Urinary bladder (tissue), 4 donors: Measurements from ENCODE around the gene FBXL17. TPM values are rescaled to one million over a fixed set of nuclear protein-coding genes. Genes with fewer than 3 reads are reported as not detected.

ENCODE experiments used
- DNase-seq: peaks from one replicate; pipeline ENCODE4 v3.0.0-alpha.2; 2015; ENCODE audit errors: extremely low spot score
- H3K27ac ChIP-seq: one replicate; pipeline ENCODE4 v1.5.1; 2013; ENCODE audit warnings: low read depth, mild to moderate bottlenecking, moderate library complexity
- H3K36me3 ChIP-seq: one replicate; pipeline ENCODE4 v1.6.1; 2013; ENCODE audit warnings: mild to moderate bottlenecking, moderate library complexity; ENCODE audit not compliant: insufficient read depth
- H3K4me1 ChIP-seq: one replicate; pipeline ENCODE4 v1.6.1; 2013; ENCODE audit warnings: mild to moderate bottlenecking, moderate library complexity; ENCODE audit not compliant: insufficient read depth
- H3K4me3 ChIP-seq: one replicate; pipeline ENCODE4 v1.5.1; 2013; ENCODE audit warnings: low read depth, low read length
- WGBS: extraction: QIAGEN DNeasy Blood & Tissue Kit; methylation state at CpG from one replicate; pipeline ENCODE4 v1.1.7; 2013; 5-methylcytosine and 5-hydroxymethylcytosine counted together
- polyA plus RNA-seq: library from polyadenylated mRNA; stranded (reverse); fragments of 200-250 nt; gene quantifications from one replicate; pipeline ENCODE4 v1.2.3, GENCODE V29; 2013
- total RNA-seq: library from RNA; depleted of rRNA; stranded (reverse); fragments of >200 nt; gene quantifications from one replicate; pipeline ENCODE4 v1.2.3, GENCODE V29; 2014
- donor health status: healthy with polysubstance abuse.
- donor health status: healthy.

FBXL17 gene
- total and polyA plus RNA-seq, 2 donors, result 13.7 to 31.1 TPM

GRCh38 chr5:107982703-107983425 lies 399.0 kb downstream of the FBXL17 start:
- H3K4me3 ChIP-seq, result no peak overlapping the region
- no peaks in the 10 kb centered on the region for H3K36me3 ChIP-seq
- DNase-seq, result no peak
- H3K27ac ChIP-seq, result no peak overlapping the region
- WGBS, result 87% methylated on average over 8 of the region's 8 CpGs
- H3K4me1 ChIP-seq, result no peaks in the 10 kb centered on the region

- DNase-seq, result no peak
- Histone ChIP-seq H3K4me1 (no peaks in the 10 kb centered on the region), H3K27ac (no peak overlapping the region), H3K4me3 (no peak overlapping the region), H3K36me3 (no peaks in the 10 kb centered on the region)
- 95% methylated on average over 13 of the region's 13 CpGs for WGBS
Observed at GRCh38 chr5:107980923-107981692, 400.8 kb downstream of the FBXL17 start.

- Histone ChIP-seq H3K4me1 (no peaks in the 10 kb centered on the region), H3K4me3 (no peak overlapping the region), H3K27ac (no peak overlapping the region), H3K36me3 (no peaks in the 10 kb centered on the region)
- no peak for DNase-seq
- WGBS, result 86% methylated on average over 2 of the region's 2 CpGs
Observed at GRCh38 chr5:107979900-107980299, 402.0 kb downstream of the FBXL17 start.

- H3K27ac ChIP-seq, result no peak overlapping the region
- H3K4me1 ChIP-seq, result no peaks in the 10 kb centered on the region
- DNase-seq, result no peak
- no peaks in the 10 kb centered on the region for H3K36me3 ChIP-seq
- no peak overlapping the region for H3K4me3 ChIP-seq
- 93% methylated on average over 3 of the region's 3 CpGs for WGBS
Observed at GRCh38 chr5:107979291-107979690, 402.6 kb downstream of the FBXL17 start.

GRCh38 chr5:107977550-107978071 lies 404.3 kb downstream of the FBXL17 start:
- Histone ChIP-seq H3K36me3 (no peaks in the 10 kb centered on the region), H3K27ac (no peak overlapping the region), H3K4me3 (no peak overlapping the region), H3K4me1 (no peaks in the 10 kb centered on the region)
- whole genome bisulfite sequencing, result 51% methylated on average over 3 of the region's 3 CpGs
- DNase-seq, result no peak

GRCh38 chr5:107975568-107975967 lies 406.3 kb downstream of the FBXL17 start:
- Histone ChIP-seq H3K4me3 (no peak overlapping the region), H3K4me1 (no peaks in the 10 kb centered on the region), H3K36me3 (no peaks in the 10 kb centered on the region), H3K27ac (no peak overlapping the region)
- 82% methylated on average over 3 of the region's 3 CpGs for WGBS
- no peak for DNase-seq

GRCh38 chr5:107971846-107972245 lies 410.1 kb downstream of the FBXL17 start:
- no peaks in the 10 kb centered on the region for H3K36me3 ChIP-seq
- WGBS, result 100% methylated on average over 1 of the region's 1 CpG
- no peak for DNase-seq
- H3K27ac ChIP-seq, result no peak overlapping the region
- no peaks in the 10 kb centered on the region for H3K4me1 ChIP-seq
- no peak overlapping the region for H3K4me3 ChIP-seq

- no peaks in the 10 kb centered on the region for H3K36me3 ChIP-seq
- no peak for DNase-seq
- H3K4me1 ChIP-seq, result no peaks in the 10 kb centered on the region
- no peak overlapping the region for H3K27ac ChIP-seq
- no peak overlapping the region for H3K4me3 ChIP-seq
Observed at GRCh38 chr5:107969847-107970246, 412.1 kb downstream of the FBXL17 start.

- H3K27ac ChIP-seq, result no peak overlapping the region
- DNase-seq, result no peak
- WGBS, result 91% methylated on average over 4 of the region's 4 CpGs
- no peaks in the 10 kb centered on the region for H3K36me3 ChIP-seq
- H3K4me1 ChIP-seq, result no peaks in the 10 kb centered on the region
- no peak overlapping the region for H3K4me3 ChIP-seq
Observed at GRCh38 chr5:107968998-107969397, 412.9 kb downstream of the FBXL17 start.

GRCh38 chr5:107968406-107968843 lies 413.5 kb downstream of the FBXL17 start:
- Histone ChIP-seq H3K36me3 (no peaks in the 10 kb centered on the region), H3K27ac (no peak overlapping the region), H3K4me1 (no peaks in the 10 kb centered on the region), H3K4me3 (no peak overlapping the region)
- DNase-seq, result no peak

- DNase-seq, result no peak
- H3K36me3 ChIP-seq, result no peaks in the 10 kb centered on the region
- WGBS, result 96% methylated on average over 1 of the region's 1 CpG
- no peak overlapping the region for H3K4me3 ChIP-seq
- H3K4me1 ChIP-seq, result no peaks in the 10 kb centered on the region
- H3K27ac ChIP-seq, result no peak overlapping the region
Observed at GRCh38 chr5:107966201-107966600, 415.7 kb downstream of the FBXL17 start.

GRCh38 chr5:107964722-107965121 lies 417.2 kb downstream of the FBXL17 start:
- Histone ChIP-seq H3K36me3 (no peaks in the 10 kb centered on the region), H3K27ac (no peak overlapping the region), H3K4me3 (no peak overlapping the region), H3K4me1 (no peaks in the 10 kb centered on the region)
- no peak for DNase-seq
- 100% methylated on average over 1 of the region's 1 CpG for WGBS

GRCh38 chr5:107959573-107960279 lies 422.2 kb downstream of the FBXL17 start:
- 87% methylated on average over 4 of the region's 4 CpGs for WGBS
- Histone ChIP-seq H3K27ac (no peak overlapping the region), H3K4me3 (no peak overlapping the region), H3K36me3 (no peaks in the 10 kb centered on the region), H3K4me1 (no peaks in the 10 kb centered on the region)
- DNase-seq, result no peak
